HUES64 (cell line): ENCODE results near the gene NPW.
A peak's percentile ranks its signal among the peaks of the same experiment; 100 is the strongest.

Experiments
- H3K27ac ChIP-seq: 2 replicates; pipeline ENCODE4 v1.7.0; 2013; ENCODE audit warnings: low read depth, low read length, inconsistent platforms
- H3K27me3 ChIP-seq: 2 replicates; pipeline ENCODE4 v1.6.1; 2013; ENCODE audit warnings: mild to moderate bottlenecking, low read length; ENCODE audit not compliant: insufficient read depth
- H3K36me3 ChIP-seq: 2 replicates; pipeline ENCODE4 v1.6.1; 2013; ENCODE audit warnings: mild to moderate bottlenecking, low read length; ENCODE audit not compliant: insufficient read depth
- H3K4me1 ChIP-seq: 2 replicates; pipeline ENCODE4 v1.6.1; 2013; ENCODE audit warnings: mild to moderate bottlenecking, low read length, moderate library complexity; ENCODE audit not compliant: insufficient read depth
- H3K4me3 ChIP-seq: 2 replicates; pipeline ENCODE4 v1.5.1; 2013; ENCODE audit warnings: mild to moderate bottlenecking, low read length, moderate library complexity
- H3K9ac ChIP-seq: 2 replicates; pipeline ENCODE4 v1.6.1; 2013; ENCODE audit warnings: mild to moderate bottlenecking, low read depth, low read length
- H3K9me3 ChIP-seq: 2 replicates; pipeline ENCODE4 v1.6.1; 2013; ENCODE audit warnings: low read depth, low read length; ENCODE audit not compliant: insufficient read depth
- WGBS: fragments of 150-250, 120-280 bp; methylation state at CpG from one replicate; pipeline ENCODE4 v1.1.7; 2013; ENCODE audit warnings: missing lambda C conversion rate; 5-methylcytosine and 5-hydroxymethylcytosine counted together

Gene NPW

DNA sequence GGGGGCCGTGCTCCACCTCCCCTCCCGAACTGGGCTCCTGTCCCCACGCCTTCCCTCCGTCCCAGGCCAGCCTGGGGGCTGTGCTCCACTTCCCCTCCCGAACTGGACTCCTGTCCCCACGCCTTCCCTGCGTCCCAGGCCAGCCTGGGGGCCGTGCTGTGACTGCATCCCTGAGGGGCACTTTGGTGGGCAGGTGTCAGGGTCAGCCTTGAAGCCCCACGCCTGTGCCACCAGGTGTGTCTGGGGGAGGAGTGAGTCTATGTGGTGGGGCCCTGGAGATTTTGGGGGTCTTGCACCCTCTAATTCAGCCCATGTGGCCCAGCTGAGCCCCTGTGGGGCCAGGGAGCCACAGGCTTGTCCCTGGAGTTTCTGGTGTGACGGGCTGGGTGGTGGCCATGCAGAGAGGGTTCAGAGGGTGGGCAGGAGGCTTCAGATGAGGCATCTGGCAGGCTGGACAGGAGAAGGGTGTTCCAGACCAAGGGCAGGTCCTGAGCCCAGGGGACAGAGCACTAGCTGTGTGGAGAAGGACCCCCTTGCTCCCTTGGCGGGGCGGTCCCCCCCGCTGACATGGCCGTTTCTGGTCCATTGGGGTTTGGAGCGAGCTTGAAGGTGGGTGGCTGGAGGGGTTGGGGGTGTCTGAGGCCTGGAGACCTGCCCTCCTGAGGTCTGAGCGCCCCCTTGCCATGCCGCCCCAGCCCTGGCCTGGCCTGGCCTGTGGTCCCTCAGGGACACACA is 15.3 kb downstream of the NPW start:
- Histone ChIP-seq H3K9me3 (no peaks in the 10 kb centered on the region), H3K36me3 (no peaks in the 10 kb centered on the region), H3K27me3 (no peaks in the 10 kb centered on the region), H3K4me3 (no peak overlapping the region), H3K27ac (no peak overlapping the region), H3K9ac (no peak overlapping the region), H3K4me1 (peaks cover 6% of the 10 kb centered on the region; the same call in 1 of the 2 replicates)
- 89% methylated on average over 17 of the region's 17 CpGs for WGBS

DNA sequence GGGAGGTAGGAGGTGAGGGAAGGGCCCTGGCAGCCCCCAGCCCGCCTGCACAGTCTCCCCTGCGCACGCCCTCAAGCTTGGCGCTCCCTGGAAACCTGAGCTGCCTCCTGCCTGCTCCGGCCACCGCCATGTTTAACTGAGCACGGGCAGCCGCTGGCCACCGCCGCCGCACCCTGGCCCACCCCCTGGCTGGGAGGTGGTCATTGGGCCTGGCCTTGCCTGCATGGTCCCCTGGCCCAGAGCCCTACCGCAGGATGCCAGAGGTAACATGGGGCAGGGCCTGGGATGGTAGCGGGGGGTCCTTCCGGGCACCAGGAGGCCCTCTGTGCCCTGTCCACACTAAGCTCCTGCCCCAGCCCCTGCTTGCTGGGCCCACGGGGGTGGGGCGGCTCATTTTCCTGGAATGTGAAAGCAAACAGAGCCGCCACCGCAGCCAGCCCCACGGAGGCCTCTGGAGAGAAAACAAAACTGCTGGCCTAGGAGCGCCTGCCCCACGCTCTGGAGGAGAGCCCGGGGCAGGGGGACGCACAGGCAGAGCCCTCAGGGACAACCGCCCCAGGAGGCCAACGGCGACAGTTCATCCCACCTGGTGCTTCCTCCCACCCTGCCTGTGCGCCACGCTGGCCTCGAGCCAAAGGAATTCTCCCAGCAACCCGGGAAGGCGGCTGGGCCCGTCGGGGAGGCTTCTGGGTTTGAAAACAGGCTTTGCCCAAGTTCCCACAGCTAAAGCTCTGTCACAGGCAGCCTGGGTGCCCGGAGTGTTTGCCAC is 16.0 kb downstream of the NPW start:
- no peak overlapping the region for H3K4me3 ChIP-seq
- H3K27ac ChIP-seq, result peak overlapping the region; percentile 35; the same call in 1 of the 2 replicates
- H3K36me3 ChIP-seq, result no peaks in the 10 kb centered on the region
- WGBS, result 81% methylated on average over 34 of the region's 34 CpGs
- H3K9ac ChIP-seq, result 0 out of 2 replicates have a peak overlapping the region, but pooled peaks have one; percentile 20
- no peaks in the 10 kb centered on the region for H3K9me3 ChIP-seq
- peaks cover 6% of the 10 kb centered on the region; the same call in 1 of the 2 replicates for H3K4me1 ChIP-seq
- H3K27me3 ChIP-seq, result no peaks in the 10 kb centered on the region

DNA sequence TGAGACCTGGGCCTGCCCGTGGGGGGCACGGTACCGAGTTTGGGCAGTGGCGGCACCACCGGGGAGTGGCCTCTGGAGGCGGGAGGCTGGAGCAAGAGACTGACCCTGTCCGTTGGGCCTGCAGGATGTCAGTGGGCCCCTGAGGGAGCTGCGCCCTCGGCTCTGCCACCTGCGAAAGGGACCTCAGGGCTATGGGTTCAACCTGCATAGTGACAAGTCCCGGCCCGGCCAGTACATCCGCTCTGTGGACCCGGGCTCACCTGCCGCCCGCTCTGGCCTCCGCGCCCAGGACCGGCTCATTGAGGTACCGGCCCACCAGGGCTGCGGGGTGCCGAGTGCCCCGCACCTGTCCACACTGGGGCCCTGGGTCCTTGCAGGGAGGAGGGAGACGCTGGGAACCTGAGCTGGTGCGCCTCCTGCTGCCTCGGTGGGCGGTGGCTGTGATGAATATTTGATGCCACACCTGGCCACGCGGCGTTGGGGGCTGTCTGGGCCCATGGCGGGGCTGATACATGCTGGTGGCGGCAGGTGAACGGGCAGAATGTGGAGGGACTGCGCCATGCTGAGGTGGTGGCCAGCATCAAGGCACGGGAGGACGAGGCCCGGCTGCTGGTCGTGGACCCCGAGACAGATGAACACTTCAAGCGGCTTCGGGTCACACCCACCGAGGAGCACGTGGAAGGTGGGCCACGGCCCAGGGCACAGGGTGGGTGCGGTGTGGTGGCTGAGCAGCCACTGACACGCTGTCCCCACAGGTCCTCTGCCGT is 16.8 kb downstream of the NPW start:
- Histone ChIP-seq H3K9me3 (no peaks in the 10 kb centered on the region), H3K9ac (no peak overlapping the region), H3K4me1 (peaks cover 6% of the 10 kb centered on the region; the same call in 1 of the 2 replicates), H3K4me3 (no peak overlapping the region), H3K36me3 (no peaks in the 10 kb centered on the region), H3K27ac (peak overlapping the region; percentile 35; the same call in 1 of the 2 replicates), H3K27me3 (no peaks in the 10 kb centered on the region)
- 94% methylated on average over 47 of the region's 47 CpGs for WGBS

DNA sequence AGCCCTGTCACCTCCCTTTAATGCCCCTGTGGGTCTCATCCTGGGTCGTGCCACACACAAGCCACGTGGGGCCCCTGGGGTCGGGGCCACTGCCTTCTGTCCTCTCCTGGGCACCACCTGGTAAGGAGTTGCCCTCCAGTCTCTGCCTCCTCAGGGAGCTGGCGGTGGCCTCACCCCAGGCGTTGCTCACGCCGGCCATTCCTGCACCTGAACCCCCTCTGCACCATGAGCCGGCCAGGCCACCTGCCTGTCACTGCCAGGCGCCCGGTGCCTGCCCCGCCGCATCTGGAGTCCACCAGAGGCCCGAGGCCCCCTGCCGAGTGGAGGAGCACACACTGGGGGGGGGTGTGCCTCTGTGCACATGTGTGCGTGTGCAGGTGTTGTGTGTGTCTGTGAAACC is 17.5 kb downstream of the NPW start:
- no peaks in the 10 kb centered on the region for H3K36me3 ChIP-seq
- H3K9me3 ChIP-seq, result no peaks in the 10 kb centered on the region
- WGBS, result 96% methylated on average over 15 of the region's 15 CpGs
- H3K27me3 ChIP-seq, result no peaks in the 10 kb centered on the region
- H3K9ac ChIP-seq, result no peak overlapping the region
- H3K4me1 ChIP-seq, result peaks cover 6% of the 10 kb centered on the region; the same call in 1 of the 2 replicates
- no peak overlapping the region for H3K27ac ChIP-seq
- no peak overlapping the region for H3K4me3 ChIP-seq

DNA sequence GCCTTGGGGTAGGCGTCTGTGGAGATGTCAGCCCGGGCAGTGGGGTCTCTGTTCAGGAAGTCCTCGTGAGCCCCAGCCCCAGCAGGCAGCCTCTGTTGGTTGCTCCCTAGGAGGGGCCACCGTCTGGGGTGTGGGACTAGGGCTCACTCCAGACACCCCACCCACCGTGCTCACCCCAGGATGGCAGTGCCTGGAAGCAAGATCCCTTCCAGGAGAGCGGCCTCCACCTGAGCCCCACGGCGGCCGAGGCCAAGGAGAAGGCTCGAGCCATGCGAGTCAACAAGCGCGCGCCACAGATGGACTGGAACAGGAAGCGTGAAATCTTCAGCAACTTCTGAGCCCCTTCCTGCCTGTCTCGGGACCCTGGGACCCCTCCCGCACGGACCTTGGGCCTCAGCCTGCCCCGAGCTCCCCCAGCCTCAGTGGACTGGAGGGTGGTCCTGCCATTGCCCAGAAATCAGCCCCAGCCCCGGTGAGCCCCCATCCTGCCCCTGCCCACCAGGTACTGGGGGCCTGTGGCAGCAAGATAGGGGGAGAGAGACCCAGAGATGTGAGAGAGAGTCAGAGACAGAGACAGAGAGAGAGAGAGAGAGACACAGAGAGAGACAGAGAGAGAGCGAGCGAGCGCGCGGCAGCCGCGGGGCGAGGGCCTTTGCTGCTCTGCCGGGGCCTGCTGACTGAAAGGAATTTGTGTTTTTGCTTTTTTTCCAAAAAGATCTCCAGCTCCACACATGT is 18.2 kb downstream of the NPW start:
- Histone ChIP-seq H3K27me3 (no peaks in the 10 kb centered on the region), H3K9ac (no peak overlapping the region), H3K27ac (no peak overlapping the region), H3K9me3 (no peaks in the 10 kb centered on the region), H3K36me3 (no peaks in the 10 kb centered on the region), H3K4me1 (peaks cover 6% of the 10 kb centered on the region; the same call in 1 of the 2 replicates), H3K4me3 (no peak overlapping the region)
- WGBS, result 89% methylated on average over 29 of the region's 29 CpGs

DNA sequence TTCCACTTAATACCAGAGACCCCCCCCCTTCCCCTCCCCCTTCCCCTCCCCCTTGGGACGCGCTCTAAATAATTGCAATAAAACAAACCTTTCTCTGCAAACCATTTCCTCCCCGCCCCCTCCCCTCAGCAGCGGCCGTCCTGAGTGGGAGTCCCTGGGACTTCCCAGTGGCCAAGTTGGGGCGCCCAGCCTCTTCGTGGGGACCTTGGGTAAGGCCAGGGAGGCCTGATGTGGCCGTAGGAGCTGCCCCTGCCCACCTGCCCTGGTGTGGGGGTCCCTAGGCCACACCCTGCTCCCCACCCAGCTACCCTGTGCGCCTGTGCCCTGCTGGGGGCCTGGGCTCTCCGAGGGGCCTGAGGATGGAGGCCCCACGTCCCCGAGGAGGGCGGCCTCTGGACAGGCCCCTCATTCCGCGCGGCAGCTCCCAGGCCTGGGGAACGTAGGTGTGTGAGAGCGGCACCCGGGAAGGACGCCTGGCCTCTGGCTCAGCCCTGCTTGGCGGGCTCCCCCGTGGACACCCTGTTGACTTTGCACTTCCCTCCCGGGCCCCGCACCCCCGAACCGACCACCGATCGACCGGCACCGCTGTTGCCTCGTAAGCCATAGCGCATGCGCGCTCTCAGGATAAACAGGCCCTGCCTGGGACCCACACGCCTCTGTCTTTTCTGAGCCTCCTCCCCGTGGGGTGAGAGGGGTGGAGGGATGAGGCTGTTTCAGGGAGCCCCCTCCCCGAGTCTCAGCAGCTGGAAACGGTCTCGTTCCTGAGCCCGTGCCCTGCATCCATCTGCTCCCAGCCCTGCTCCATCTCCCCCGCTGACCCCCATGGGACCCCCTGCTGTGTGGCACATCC is 19.0 kb downstream of the NPW start:
- Histone ChIP-seq H3K4me1 (peaks cover 3% of the 10 kb centered on the region; the same call in 1 of the 2 replicates), H3K36me3 (0 out of 2 replicates have a peak, but pooled peaks cover 3% of the 10 kb centered on the region), H3K9ac (no peak overlapping the region; the same call in 1 of the 2 replicates), H3K27ac (no peak overlapping the region), H3K9me3 (no peaks in the 10 kb centered on the region), H3K4me3 (no peak overlapping the region), H3K27me3 (no peaks in the 10 kb centered on the region)
- WGBS, result 92% methylated on average over 41 of the region's 41 CpGs

DNA sequence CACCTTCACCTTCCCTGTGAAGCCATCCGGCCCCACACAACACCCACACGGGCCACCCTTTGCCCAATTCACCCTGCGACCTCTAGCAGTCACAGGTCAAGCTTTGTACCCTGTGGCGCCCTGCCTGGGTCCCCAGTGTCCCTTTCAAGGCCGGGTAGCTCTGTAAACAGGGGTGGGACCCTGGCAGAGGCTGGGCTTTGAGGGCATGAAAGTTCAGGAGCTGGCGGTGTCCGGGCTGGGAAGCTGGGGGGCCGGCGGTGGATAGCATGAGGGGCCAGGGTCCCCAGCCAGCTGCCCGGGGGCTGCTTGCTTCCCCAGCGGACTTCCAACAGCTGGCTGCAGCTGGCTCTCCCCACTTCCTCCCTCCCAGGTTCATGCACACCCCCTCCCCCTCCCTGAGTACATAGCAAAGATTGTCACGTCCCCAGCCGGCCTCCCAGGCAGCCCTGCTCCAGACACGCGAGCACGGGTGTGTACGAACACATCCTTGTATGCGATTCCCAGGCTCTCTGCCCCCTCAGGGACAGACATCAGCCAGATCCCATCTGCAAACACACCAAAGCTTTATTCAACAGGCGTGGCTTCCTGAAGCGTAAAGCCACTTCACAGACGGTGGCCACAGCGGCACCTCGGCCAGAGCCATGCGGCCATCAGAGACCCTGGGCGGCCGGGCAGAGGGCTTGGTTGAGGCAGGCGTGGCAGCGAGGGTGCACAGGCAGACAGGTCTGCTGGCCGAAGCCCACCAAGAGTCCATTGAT is 19.9 kb downstream of the NPW start:
- H3K27ac ChIP-seq, result no peak overlapping the region
- H3K36me3 ChIP-seq, result 0 out of 2 replicates have a peak, but pooled peaks cover 6% of the 10 kb centered on the region
- WGBS, result 88% methylated on average over 29 of the region's 29 CpGs
- no peak overlapping the region for H3K4me3 ChIP-seq
- H3K9me3 ChIP-seq, result no peaks in the 10 kb centered on the region
- H3K4me1 ChIP-seq, result no peaks in the 10 kb centered on the region
- H3K9ac ChIP-seq, result no peak overlapping the region; the same call in 1 of the 2 replicates
- no peaks in the 10 kb centered on the region for H3K27me3 ChIP-seq

DNA sequence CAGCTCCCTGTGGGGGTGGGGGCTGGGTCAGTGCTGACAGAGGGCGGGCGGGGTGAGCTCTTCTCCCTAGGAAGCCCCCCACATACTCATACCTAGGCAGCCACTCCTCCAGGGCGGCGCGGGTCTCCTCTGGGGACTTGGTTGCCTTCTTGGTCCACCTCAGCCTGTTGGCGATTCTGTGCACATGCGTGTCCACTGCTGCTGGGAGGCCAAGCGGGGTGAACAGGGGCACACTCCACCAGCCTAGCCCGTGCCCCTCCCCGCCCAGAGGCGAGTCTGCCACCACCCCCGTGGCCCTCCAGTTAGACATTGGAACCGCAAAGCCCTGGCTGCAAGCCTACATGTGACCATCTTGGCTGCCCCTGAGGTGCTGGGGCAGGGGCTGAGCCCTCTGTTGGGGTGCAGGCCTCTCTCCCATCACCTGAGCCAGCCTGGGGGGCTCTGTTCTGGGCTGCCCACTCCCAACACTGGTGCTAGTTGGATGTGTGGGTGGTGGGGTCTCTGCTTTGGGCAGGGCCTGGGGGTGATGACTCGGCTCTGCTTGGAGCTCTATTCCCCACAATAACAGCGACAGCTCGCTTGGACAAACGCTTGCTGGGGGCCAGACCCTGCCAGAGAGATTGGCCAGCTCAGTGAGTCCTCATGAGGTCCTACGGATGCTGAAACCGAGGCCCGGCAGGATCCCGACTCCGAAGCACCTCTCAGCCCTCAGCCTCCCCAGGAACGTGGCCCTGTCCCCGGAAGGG is 20.6 kb downstream of the NPW start:
- H3K4me3 ChIP-seq, result no peak overlapping the region
- no peaks in the 10 kb centered on the region for H3K4me1 ChIP-seq
- H3K9me3 ChIP-seq, result no peaks in the 10 kb centered on the region
- WGBS, result 94% methylated on average over 24 of the region's 24 CpGs
- H3K9ac ChIP-seq, result no peak overlapping the region
- H3K27me3 ChIP-seq, result no peaks in the 10 kb centered on the region
- 0 out of 2 replicates have a peak, but pooled peaks cover 10% of the 10 kb centered on the region for H3K36me3 ChIP-seq
- H3K27ac ChIP-seq, result no peak overlapping the region
